Measurements from ENCODE around the gene YPEL2. TPM values are rescaled to one million over a fixed set of nuclear protein-coding genes. Genes with fewer than 3 reads are reported as not detected.

Gene YPEL2
- total RNA-seq, 1 donor from 2014 or later: 19.5 TPM

DNA sequence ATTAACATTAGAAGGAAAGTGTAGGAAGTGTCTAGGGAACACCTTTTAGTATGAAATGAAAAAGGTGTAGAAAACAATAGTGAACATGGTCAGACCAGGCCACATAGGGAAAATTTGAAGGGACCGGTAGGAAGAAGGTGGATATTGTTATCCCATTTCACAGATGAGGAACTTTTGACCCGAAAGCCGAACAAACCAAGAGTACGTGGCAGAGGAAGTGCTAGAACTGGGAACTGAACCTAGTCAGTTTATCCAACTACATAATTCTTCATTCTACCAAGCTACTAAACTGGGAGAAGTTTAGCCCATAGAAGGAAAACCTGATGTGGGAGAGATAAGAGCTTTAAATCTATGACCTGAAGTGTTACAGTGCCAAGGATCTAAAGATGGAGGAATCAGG lies 43.2 kb downstream of the YPEL2 start:
- TF ChIP-seq, protein P1, sequence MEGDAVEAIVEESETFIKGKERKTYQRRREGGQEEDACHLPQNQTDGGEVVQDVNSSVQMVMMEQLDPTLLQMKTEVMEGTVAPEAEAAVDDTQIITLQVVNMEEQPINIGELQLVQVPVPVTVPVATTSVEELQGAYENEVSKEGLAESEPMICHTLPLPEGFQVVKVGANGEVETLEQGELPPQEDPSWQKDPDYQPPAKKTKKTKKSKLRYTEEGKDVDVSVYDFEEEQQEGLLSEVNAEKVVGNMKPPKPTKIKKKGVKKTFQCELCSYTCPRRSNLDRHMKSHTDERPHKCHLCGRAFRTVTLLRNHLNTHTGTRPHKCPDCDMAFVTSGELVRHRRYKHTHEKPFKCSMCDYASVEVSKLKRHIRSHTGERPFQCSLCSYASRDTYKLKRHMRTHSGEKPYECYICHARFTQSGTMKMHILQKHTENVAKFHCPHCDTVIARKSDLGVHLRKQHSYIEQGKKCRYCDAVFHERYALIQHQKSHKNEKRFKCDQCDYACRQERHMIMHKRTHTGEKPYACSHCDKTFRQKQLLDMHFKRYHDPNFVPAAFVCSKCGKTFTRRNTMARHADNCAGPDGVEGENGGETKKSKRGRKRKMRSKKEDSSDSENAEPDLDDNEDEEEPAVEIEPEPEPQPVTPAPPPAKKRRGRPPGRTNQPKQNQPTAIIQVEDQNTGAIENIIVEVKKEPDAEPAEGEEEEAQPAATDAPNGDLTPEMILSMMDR (IDR thresholded peaks at IDR 0.05): no peak
- peak overlapping the region; percentile 89 for H3K27ac Mint-ChIP-seq
- H3K4me1 Mint-ChIP-seq: peaks cover 77% of the 10 kb centered on the region
- POLR2A ChIA-PET: interaction anchor here (1.5 to 3.2 kb wide), 4 partner anchors 12 to 43 kb away, joined by 4 to 18 read pairs (median 16); partner anchors contain the start of gene YPEL2
- intact Hi-C loops (cut with micrococcal nuclease): loop anchor here (2.0 kb wide), 1 partner anchor 62 kb away; no protein-coding TSS in a partner anchor
- DNase-seq (no peak), ATAC-seq (ENCODE audit: low read depth) (no peak)
- H3K27me3 Mint-ChIP-seq: no peaks in the 10 kb centered on the region
- no peak overlapping the region for H3K4me3 Mint-ChIP-seq
- CTCF ChIA-PET: interaction anchor here (1.2 to 2.6 kb wide), 3 partner anchors 12 to 45 kb away, joined by 3 to 18 read pairs (median 5); no protein-coding TSS in a partner anchor
- H3K36me3 Mint-ChIP-seq (ENCODE audit: low read depth): peaks cover 2% of the 10 kb centered on the region
- no peaks in the 10 kb centered on the region for H3K9me3 Mint-ChIP-seq

DNA sequence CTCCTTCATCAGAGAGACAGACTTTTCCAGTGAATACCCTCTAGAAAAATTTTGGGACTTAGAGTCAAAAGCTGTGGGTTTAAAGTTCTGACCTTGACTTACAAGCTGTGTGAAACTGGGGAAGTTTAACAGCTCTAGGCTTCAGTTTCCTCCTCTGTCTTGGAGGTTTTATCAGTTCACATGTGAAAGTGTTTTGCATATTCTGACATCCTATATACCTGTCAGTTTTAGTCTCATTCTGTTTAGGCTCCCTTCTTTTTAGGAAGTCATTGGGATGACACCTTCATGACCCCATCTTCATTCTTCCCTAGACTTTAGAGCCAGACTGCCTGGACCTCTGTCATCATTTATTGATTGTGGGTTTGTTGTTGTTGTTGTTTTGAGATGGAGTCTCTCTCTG lies 44.4 kb downstream of the YPEL2 start:
- Mint-ChIP-seq H3K27ac (peak overlapping the region; percentile 67), H3K4me1 (peaks cover 72% of the 10 kb centered on the region), H3K9me3 (no peaks in the 10 kb centered on the region), H3K27me3 (no peaks in the 10 kb centered on the region), H3K4me3 (no peak overlapping the region), H3K36me3 (ENCODE audit: low read depth) (peaks cover 4% of the 10 kb centered on the region)
- ATAC-seq (ENCODE audit: low read depth) (peak; percentile 26), DNase-seq (no peak)
- ChIA-PET POLR2A (interaction anchor here (0.8 to 3.2 kb wide), 4 partner anchors 13 to 46 kb away, joined by 3 to 18 read pairs (median 10); partner anchors contain the start of gene YPEL2), CTCF (interaction anchor here (1.2 to 2.6 kb wide), 2 partner anchors 44 to 46 kb away, joined by 5 to 18 read pairs; no protein-coding TSS in a partner anchor)
- intact Hi-C loops (cut with micrococcal nuclease): loop anchor here (2.0 kb wide), 1 partner anchor 61 kb away; no protein-coding TSS in a partner anchor
- TF ChIP-seq, protein P1 (IDR thresholded peaks at IDR 0.05): no peak

DNA sequence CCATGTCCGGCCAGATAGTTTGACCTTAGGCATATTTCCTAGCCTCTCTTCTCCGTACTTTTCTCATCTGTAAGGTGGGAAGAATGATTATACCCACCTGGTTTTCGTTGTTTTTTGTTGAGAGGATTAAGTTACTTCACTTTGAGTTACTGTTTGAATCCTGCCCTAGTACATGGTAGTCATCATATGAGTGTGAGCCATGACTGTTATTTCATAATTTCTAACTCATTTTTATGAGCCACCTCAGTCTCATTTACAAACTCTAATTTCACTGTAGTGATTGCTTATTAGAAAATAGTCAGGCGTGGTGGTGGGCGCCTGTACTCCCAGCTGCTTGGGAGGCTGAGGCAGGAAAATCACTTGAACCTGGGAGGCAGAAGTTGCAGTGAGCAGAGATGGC lies 45.1 kb downstream of the YPEL2 start:
- intact Hi-C loops (cut with micrococcal nuclease): no loop called here
- no peak for DNase-seq
- H3K36me3 Mint-ChIP-seq (ENCODE audit: low read depth): peaks cover 4% of the 10 kb centered on the region
- no peaks in the 10 kb centered on the region for H3K27me3 Mint-ChIP-seq
- no peaks in the 10 kb centered on the region for H3K9me3 Mint-ChIP-seq
- H3K4me3 Mint-ChIP-seq: no peak overlapping the region
- ChIA-PET POLR2A (interaction anchor here (1.2 kb wide), 1 partner anchor 44 kb away, joined by 4 read pairs; no protein-coding TSS in a partner anchor), CTCF (interaction anchor here (2.6 kb wide), 1 partner anchor 47 kb away, joined by 18 read pairs; no protein-coding TSS in a partner anchor)
- H3K27ac Mint-ChIP-seq: peak overlapping the region; percentile 46
- ATAC-seq (ENCODE audit: low read depth): no peak
- TF ChIP-seq, protein P1 (IDR thresholded peaks at IDR 0.05): no peak
- peaks cover 69% of the 10 kb centered on the region for H3K4me1 Mint-ChIP-seq

DNA sequence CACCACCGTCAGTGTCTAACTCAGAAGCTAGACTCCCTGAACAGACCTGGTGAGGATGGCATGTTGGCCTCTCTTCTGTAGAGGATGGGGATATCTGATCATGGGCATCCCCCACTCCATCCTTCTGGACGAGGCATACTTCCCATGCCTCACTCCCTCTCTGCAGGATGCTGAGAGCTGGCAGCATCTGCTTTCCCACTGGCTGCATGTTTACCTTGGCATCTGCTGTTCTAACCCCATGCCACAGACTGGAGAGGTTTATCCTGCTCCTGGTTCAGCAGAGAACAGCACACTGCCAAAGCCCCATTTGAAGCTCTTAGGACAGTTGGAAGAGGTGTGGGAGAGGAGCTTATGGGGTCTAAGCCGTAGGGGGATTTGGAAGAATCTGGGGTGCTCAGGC lies 46.0 kb downstream of the YPEL2 start:
- ChIA-PET POLR2A (interaction anchor here (0.6 to 1.2 kb wide), 2 partner anchors 45 to 176 kb away, joined by 4 read pairs; no protein-coding TSS in a partner anchor), CTCF (interaction anchor here (1.1 to 1.3 kb wide), 2 partner anchors 48 to 64 kb away, joined by 4 read pairs; no protein-coding TSS in a partner anchor)
- TF ChIP-seq, protein P1 (IDR thresholded peaks at IDR 0.05): no peak
- intact Hi-C loops (cut with micrococcal nuclease): no loop called here
- peaks cover 8% of the 10 kb centered on the region for H3K36me3 Mint-ChIP-seq (ENCODE audit: low read depth)
- H3K4me1 Mint-ChIP-seq: peaks cover 64% of the 10 kb centered on the region
- no peaks in the 10 kb centered on the region for H3K9me3 Mint-ChIP-seq
- ATAC-seq (ENCODE audit: low read depth): no peak
- H3K27ac Mint-ChIP-seq: no peak overlapping the region
- H3K4me3 Mint-ChIP-seq: no peak overlapping the region
- H3K27me3 Mint-ChIP-seq: no peaks in the 10 kb centered on the region
- DNase-seq: no peak

DNA sequence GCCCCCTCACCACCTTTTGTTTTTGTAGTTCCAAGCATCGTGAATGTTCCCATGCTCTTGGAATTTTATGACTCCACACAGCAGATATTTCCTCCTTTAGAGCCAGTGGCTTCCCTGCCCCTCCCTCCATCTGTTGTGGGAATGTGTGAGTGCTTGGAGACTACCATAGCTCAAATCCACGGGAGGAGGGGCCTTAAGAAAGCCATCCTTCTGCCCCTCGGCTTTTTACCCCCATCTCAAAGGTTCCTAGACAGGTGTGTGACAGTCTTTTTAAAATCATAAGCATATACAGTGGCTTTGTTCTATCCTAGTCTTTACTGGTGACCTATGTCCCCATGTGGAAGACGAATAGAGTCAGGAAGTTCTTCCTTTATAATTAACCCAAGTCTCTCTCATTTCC lies 47.2 kb downstream of the YPEL2 start:
- ChIA-PET CTCF (no interaction called here), POLR2A (interaction anchor here (0.6 kb wide), 1 partner anchor 199 kb away, joined by 4 read pairs; no protein-coding TSS in a partner anchor)
- no peaks in the 10 kb centered on the region for H3K9me3 Mint-ChIP-seq
- intact Hi-C loops (cut with micrococcal nuclease): no loop called here
- peaks cover 8% of the 10 kb centered on the region for H3K36me3 Mint-ChIP-seq (ENCODE audit: low read depth)
- no peaks in the 10 kb centered on the region for H3K27me3 Mint-ChIP-seq
- DNase-seq (no peak), ATAC-seq (ENCODE audit: low read depth) (no peak)
- no peak overlapping the region for H3K27ac Mint-ChIP-seq
- H3K4me1 Mint-ChIP-seq: peaks cover 51% of the 10 kb centered on the region
- no peak overlapping the region for H3K4me3 Mint-ChIP-seq
- TF ChIP-seq, protein P1 (IDR thresholded peaks at IDR 0.05): no peak
